Colonic mucosa (tissue), 4 donors: ENCODE results near the gene WASL. TPM values are rescaled to one million over a fixed set of nuclear protein-coding genes. Genes with fewer than 3 reads are reported as not detected.

Source experiments
- DNase-seq: peaks from one replicate; pipeline ENCODE4 v3.0.0-alpha.2; 2020
- H3K27ac ChIP-seq: fragments of 200-600 bp; one replicate; pipeline ENCODE4 v1.8.0; 2021
- H3K27me3 ChIP-seq: fragments of 200-600 bp; one replicate; pipeline ENCODE4 v1.8.0; 2021
- H3K36me3 ChIP-seq: fragments of 200-600 bp; one replicate; pipeline ENCODE4 v1.8.0; 2021
- H3K4me1 ChIP-seq: fragments of 200-600 bp; one replicate; pipeline ENCODE4 v1.8.0; 2021; ENCODE audit warnings: mild to moderate bottlenecking
- H3K4me3 ChIP-seq: fragments of 200-600 bp; one replicate; pipeline ENCODE4 v1.8.0; 2021
- H3K9ac ChIP-seq, 2 donors: one replicate each; pipeline ENCODE4 v1.7.0; 2013; ENCODE audit warnings: control low read depth in 2 of 2, low read depth in 2 of 2, low read length in 2 of 2
- H3K9me3 ChIP-seq: fragments of 200-600 bp; one replicate; pipeline ENCODE4 v1.8.0; 2021
- CTCF ChIP-seq: fragments of 200-600 bp; IDR thresholded peaks from one replicate; pipeline ENCODE4 v1.8.0; 2022; ENCODE audit warnings: antibody characterized with exemption, mild to moderate bottlenecking
- intact Hi-C: fragments of 100-400 bp; cut with DNase I; formaldehyde crosslinking; loops from one replicate; pipeline ENCODE4 v1.14.1; 2022
- total RNA-seq, 2 donors: library from RNA; stranded (reverse); fragmentation: NEBNext Ultra II Directional in 1 of 2; extraction: Animal tissue kit (Norgen Biotek cat#: 25700) in 1 of 2; gene quantifications; one replicate each; pipeline ENCODE4 v1.2.1, GENCODE V29; 2021
- donor health status: healthy.
- donor health status: DM: no; HTN: no; CAD: no.
- donor health status: DM: no; HTN: no; CAD: no.

WASL gene
- total RNA-seq, 2 donors from 2014 or later = 54.9 to 126 TPM

DNA sequence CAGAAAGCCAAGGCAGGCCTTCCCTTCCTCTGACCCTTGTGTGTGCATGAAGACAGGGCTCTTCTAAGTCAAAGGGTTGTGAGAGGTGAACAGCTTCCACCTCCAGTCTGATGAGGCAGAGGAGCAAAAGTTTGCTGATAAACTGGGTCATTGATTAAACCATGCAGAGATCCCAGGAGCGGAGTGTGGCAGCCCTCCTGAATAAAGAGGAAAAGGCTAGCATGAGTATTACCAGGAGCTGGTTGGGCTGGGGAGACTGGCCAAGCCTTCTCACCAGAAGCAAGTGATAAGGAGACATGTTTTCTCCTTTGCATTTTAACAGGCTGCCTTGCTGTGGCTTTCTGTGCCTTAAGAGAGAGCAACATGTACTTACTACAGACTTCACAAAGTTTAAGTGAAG is 82.9 kb downstream of the WASL start:
- H3K36me3 ChIP-seq = no peaks in the 10 kb centered on the region
- H3K9ac ChIP-seq = no peak overlapping the region
- intact Hi-C loops = no loop called here
- no peak overlapping the region for H3K4me3 ChIP-seq
- no peaks in the 10 kb centered on the region for H3K9me3 ChIP-seq
- no peak overlapping the region for H3K27ac ChIP-seq
- H3K27me3 ChIP-seq = no peaks in the 10 kb centered on the region
- TF ChIP-seq CTCF = no peak
- no peak for DNase-seq
- no peaks in the 10 kb centered on the region for H3K4me1 ChIP-seq

GRCh38 chr7:123665157-123665556 is 83.6 kb downstream of the WASL start:
- Histone ChIP-seq H3K4me3 (no peak overlapping the region), H3K27me3 (no peaks in the 10 kb centered on the region), H3K36me3 (no peaks in the 10 kb centered on the region), H3K27ac (no peak overlapping the region), H3K9ac (no peak overlapping the region), H3K9me3 (no peaks in the 10 kb centered on the region), H3K4me1 (no peaks in the 10 kb centered on the region)
- no peak for TF ChIP-seq CTCF
- intact Hi-C loops = no loop called here
- no peak for DNase-seq

GRCh38 chr7:123663200-123663599 is 85.6 kb downstream of the WASL start:
- Histone ChIP-seq H3K4me3 (no peak overlapping the region), H3K4me1 (no peaks in the 10 kb centered on the region), H3K9ac (no peak overlapping the region), H3K9me3 (no peaks in the 10 kb centered on the region), H3K36me3 (no peaks in the 10 kb centered on the region), H3K27ac (no peak overlapping the region), H3K27me3 (no peaks in the 10 kb centered on the region)
- no peak for TF ChIP-seq CTCF
- intact Hi-C loops = no loop called here
- no peak for DNase-seq

DNA sequence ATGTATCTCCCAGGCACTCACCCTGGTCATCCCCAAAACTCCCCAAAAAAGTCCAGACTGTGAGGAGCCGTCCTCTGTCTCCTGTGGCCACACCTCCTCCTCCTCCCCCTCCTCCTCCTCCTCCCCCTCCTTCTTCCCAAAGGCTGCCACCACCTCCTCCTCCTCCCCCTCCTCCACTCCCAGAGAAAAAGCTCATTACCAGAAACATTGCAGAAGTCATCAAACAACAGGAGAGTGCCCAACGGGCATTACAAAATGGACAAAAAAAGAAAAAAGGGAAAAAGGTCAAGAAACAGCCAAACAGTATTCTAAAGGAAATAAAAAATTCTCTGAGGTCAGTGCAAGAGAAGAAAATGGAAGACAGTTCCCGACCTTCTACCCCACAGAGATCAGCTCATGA is 86.0 kb downstream of the WASL start:
- no peaks in the 10 kb centered on the region for H3K36me3 ChIP-seq
- H3K9me3 ChIP-seq = no peaks in the 10 kb centered on the region
- intact Hi-C loops = no loop called here
- no peaks in the 10 kb centered on the region for H3K27me3 ChIP-seq
- H3K9ac ChIP-seq = no peak overlapping the region
- TF ChIP-seq CTCF = no peak
- no peak for DNase-seq
- no peak overlapping the region for H3K27ac ChIP-seq
- no peaks in the 10 kb centered on the region for H3K4me1 ChIP-seq
- no peak overlapping the region for H3K4me3 ChIP-seq

GRCh38 chr7:123662293-123662692 is 86.5 kb downstream of the WASL start:
- no peak overlapping the region for H3K9ac ChIP-seq
- no peaks in the 10 kb centered on the region for H3K27me3 ChIP-seq
- intact Hi-C loops = no loop called here

More at GRCh38 chr7:123662293-123662692, 86.5 kb downstream of the WASL start:
- no peaks in the 10 kb centered on the region for H3K36me3 ChIP-seq
- H3K27ac ChIP-seq = no peak overlapping the region
- no peaks in the 10 kb centered on the region for H3K4me1 ChIP-seq
- TF ChIP-seq CTCF = no peak
- H3K9me3 ChIP-seq = no peaks in the 10 kb centered on the region
- no peak overlapping the region for H3K4me3 ChIP-seq
- no peak for DNase-seq
